Measurements from ENCODE around the gene FOXA3.

The FOXA3 gene

DNA sequence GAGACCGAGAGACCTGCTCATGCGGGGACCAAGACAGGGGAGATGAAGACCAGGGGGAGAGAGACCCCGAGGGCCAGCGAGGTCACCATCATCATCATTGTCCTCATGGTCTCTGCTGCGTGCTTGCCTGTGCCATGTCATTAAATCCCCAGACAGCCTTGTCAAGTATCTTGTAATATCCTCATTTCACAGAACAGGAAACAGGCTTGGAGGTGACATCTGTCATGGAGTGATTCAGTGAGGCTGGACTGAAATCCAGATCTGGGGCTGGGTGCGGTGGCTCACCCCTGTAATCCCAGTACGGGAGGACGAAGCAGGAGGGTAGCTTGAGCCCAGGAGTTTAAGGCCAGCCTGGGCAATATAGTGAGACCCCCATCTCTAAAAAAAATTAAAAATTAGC is 56.3 kb downstream of the FOXA3 start:
- TF ChIP-seq GATA1 (IDR thresholded peaks at IDR 0.05; ENCODE audit: low read depth, low read length) (no peak), POLR2A (IDR thresholded peaks at IDR 0.05; ENCODE audit: low read length) (no peak)
- no peak for DNase-seq

DNA sequence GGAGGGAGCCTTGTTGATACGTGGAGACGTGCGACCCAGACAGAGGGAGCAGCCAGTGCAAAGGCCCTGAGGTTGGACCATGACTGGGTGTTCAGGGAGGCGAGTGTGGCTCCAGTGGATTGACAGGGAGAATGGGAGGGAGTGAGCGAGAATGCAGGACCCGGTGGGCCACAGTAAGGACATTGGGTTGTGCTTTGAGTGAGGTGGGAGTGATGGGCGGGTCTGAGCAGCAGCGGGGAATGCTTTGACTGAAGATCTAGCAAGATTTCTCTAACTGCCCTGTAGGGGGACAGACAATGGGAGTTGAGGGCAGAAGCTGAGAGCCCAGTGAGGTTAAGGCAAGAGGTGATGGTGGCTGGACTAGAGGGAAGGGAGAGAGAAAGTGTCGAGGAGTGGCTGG is 58.2 kb downstream of the FOXA3 start:
- DNase-seq, result peak in 1 of 2 experiments; percentile 12
- TF ChIP-seq POLR2A (IDR thresholded peaks at IDR 0.05; ENCODE audit: low read length) (no peak), GATA1 (IDR thresholded peaks at IDR 0.05; ENCODE audit: low read depth, low read length) (no peak)

All from erythroblast (primary cell).